Measurements from ENCODE around the gene CHST11.
A peak's percentile ranks its signal among the peaks of the same experiment; 100 is the strongest.

Gene CHST11

DNA sequence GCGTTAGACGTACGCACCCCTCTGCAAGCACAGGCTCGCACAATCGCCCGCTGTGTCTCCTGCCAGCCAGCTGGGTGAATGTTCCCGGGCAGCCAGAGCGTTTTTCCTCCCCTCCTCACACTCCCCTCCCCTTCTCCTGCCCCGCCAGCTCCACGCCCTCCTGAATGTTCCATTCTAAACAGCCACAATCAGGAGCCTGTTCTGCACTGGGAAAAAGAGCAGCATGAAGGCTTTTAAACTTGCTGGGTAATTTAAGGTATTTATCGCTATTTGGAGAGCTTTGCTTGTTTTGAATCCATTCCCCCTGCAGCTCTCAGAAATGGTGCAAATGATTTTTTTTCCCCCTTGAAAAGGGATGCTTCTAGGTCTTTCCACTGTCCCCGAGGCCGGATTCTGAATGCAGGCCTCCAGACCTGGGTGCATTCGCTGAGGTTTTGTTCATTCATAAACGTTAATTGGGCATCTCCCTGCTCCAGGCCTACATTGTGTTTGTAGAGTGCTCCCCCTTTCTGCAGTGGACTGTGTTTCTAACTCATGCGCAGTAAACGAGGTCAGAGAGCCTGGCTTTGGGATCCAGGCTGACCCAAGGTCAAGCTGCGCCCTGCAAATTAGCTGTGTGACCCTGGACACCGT, 212.5 kb downstream of the CHST11 start:
- TF ChIP-seq, protein P1, sequence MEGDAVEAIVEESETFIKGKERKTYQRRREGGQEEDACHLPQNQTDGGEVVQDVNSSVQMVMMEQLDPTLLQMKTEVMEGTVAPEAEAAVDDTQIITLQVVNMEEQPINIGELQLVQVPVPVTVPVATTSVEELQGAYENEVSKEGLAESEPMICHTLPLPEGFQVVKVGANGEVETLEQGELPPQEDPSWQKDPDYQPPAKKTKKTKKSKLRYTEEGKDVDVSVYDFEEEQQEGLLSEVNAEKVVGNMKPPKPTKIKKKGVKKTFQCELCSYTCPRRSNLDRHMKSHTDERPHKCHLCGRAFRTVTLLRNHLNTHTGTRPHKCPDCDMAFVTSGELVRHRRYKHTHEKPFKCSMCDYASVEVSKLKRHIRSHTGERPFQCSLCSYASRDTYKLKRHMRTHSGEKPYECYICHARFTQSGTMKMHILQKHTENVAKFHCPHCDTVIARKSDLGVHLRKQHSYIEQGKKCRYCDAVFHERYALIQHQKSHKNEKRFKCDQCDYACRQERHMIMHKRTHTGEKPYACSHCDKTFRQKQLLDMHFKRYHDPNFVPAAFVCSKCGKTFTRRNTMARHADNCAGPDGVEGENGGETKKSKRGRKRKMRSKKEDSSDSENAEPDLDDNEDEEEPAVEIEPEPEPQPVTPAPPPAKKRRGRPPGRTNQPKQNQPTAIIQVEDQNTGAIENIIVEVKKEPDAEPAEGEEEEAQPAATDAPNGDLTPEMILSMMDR (IDR thresholded peaks at IDR 0.05; ENCODE audit: borderline replicate concordance, insufficient read depth, low read depth, low read length) = no peak
- no peak overlapping the region for H3K4me3 ChIP-seq (ENCODE audit: low read depth, low read length)

DNA sequence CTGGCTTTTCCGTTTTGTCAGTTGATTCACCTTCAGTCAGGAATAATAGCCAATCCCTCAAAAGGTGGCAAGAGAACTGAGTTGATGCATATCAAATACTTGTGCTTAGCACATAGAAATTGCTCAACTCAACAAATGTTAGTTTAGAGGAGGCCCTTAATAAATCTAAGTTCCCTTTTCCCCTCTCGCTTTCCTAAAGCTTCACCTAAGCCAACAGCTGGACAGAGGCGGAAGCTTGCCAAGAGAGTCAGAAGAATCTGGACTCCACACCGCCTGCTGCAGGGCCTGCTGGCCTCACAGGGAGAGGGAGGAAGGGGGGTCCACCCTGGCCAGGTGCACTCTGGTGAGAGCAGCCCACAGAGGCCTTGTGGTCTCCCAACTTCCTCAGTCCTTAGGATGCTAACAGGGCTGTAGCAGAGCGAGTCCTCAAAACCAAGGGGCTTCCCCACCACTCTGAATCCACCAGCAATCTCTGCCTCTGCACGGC, 213.1 kb downstream of the CHST11 start:
- TF ChIP-seq, protein P1 (IDR thresholded peaks at IDR 0.05; ENCODE audit: borderline replicate concordance, insufficient read depth, low read depth, low read length) = no peak
- no peak overlapping the region for H3K4me3 ChIP-seq (ENCODE audit: low read depth, low read length)

DNA sequence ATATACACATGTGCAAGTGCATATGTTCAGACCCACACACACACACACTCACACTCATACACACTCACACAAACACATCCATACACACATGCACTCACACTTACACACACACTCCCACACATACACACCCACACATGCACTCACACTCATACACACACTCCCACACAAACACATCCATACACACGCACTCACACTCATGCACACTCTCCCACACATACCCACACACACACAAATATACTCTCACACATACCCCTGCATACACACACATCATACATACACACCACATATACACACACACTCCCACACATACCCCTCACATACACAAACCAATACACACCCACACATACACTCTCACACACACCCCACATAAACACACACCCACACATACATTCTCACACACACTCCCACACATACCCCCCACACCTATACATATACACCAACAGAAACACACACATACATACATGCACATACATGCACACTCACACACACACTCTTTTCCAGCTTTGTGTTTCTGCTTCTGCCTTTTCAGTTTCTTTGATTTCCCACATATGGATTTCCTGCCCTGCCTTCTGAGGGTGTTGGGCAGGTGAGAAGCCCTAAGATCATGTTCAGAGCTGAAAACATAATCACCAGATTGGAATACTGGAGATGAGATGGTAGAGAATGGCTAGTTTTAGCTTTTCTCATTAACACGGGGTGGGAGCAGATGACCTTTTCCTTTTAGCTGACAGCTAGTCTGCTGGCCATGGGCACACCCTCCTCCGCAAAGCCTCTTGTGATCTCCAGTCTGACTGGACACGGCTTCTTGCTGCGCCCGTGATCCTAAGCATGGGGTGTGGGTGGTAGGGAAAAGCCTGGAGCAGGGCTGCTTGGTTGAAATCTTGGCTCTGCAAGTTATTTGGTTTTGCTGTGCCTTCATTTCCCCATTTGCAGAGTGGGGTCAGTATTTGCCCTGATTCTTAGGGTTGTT, 214.0 kb downstream of the CHST11 start:
- H3K4me3 ChIP-seq (ENCODE audit: low read depth, low read length) = peak overlapping the region; percentile 6

DNA sequence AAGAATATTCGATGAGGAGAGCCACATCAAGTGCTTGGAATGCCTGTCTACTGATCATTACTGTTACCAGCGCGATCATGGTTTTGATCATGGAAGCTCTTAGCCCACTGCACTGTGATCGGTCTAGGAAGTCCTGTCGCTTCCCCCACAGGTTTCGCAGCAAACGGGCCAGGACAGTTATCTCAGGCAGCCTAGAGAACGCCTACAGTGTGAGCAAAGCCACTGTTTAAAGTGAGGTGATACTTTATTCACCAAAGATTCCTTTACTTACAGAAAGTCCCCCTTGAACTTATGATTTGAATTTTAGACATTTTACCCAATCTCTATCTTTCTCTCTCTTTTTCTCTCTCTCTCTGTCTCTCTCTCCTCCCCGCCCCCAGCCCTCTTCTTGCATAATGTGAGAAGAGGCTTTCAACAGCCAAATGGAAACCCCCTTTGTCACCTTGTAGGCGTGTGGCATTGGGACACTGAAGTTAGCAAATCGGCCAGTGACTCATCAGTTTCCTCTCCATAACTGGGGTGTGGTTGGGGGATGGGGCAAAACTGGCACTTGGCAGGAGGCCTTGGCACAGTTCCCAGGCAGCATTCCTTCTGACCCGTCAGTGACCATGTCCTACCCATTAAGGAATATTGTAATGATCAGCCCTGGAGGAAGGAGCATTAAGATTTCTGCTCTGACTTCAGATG, 214.8 kb downstream of the CHST11 start:
- peak overlapping the region; percentile 6 for H3K4me3 ChIP-seq (ENCODE audit: low read depth, low read length)
- TF ChIP-seq, protein P1 (IDR thresholded peaks at IDR 0.05; ENCODE audit: borderline replicate concordance, insufficient read depth, low read depth, low read length) = no peak

More for the DNA sequence above, 214.0 kb downstream of the CHST11 start:
- TF ChIP-seq, protein P1 (IDR thresholded peaks at IDR 0.05; ENCODE audit: borderline replicate concordance, insufficient read depth, low read depth, low read length) = no peak

DNA sequence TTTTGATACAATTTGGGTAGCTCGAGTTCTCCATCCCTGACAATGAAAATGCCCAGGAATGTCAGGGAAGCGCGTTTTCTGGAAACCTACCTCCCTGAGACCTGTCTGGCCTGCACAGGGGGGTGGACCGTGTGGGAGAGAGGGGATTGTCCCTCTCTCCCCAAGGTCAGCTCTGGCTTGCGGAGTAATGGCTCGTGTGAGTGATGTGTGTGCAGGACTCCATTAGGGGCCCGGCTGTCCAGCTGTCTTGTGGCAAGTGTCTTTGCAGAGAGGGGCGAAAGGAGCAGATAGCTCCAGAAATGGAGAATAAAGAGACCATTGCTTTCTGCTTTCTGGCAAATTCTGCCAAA, 215.3 kb downstream of the CHST11 start:
- H3K4me3 ChIP-seq (ENCODE audit: low read depth, low read length) = no peak overlapping the region
- TF ChIP-seq, protein P1 (IDR thresholded peaks at IDR 0.05; ENCODE audit: borderline replicate concordance, insufficient read depth, low read depth, low read length) = no peak

DNA sequence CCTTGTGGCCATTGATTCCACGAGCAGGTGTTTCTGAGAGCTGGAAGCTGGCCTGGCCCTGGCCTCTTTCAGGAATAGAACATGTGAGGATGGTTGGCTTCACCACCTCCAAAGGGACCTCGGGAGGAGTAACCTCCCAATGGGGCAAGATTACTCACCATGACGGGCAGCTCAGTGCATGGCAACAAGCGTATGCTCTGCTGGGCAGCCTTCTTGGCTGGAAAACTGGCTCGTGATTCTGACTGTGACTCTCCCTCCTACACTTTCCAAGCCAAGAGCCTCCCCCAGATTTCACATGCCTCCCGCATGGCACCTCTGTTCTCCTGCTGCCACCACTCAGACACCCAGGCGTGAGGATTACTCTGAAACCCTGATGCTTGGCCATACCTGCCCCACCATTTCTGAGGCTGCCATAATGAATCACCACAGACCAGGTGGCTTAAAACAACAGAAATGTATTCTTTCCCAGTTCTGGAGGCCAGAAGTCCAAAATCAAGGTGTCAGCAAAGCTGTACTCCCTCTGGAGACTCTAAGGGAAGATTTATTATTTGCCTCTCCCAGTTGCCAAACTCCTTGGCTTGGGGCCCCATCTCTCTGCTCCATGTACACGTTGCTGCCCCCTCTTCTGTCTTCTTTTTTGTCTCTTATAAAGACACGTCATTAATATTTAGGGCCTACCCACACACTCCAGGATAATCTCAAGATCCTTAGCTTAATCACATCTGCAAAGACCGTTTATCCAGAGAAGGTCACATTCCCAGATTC, 215.9 kb downstream of the CHST11 start:
- no peak overlapping the region for H3K4me3 ChIP-seq (ENCODE audit: low read depth, low read length)
- TF ChIP-seq, protein P1 (IDR thresholded peaks at IDR 0.05; ENCODE audit: borderline replicate concordance, insufficient read depth, low read depth, low read length) = no peak
